PC-9 (cell line): Measurements from ENCODE around the gene TMSB10. TPM values are rescaled to one million over a fixed set of nuclear protein-coding genes. Genes with fewer than 3 reads are reported as not detected.
A peak's percentile ranks its signal among the peaks of the same experiment; 100 is the strongest.

ENCODE experiments used
- BruUV-seq: library from RNA; stranded (reverse); fragments of 400-500 nt; replicated peaks from 2 replicates; lab custom pipeline; 2021; lab: Mats Ljungman, UMichigan
- CTCF ChIA-PET: fragments of 300-600 bp; sonication (Branson Sonifier 250); formaldehyde crosslinking; loops from one replicate; lab custom pipeline; 2022; ENCODE audit warnings: antibody characterized with exemption; lab: Charles Lee
- POLR2A ChIA-PET: fragments of 300-600 bp; sonication (Branson Sonifier 250); formaldehyde crosslinking; loops from one replicate; lab custom pipeline; 2022; ENCODE audit warnings: antibody characterized with exemption; ENCODE audit not compliant: unreplicated experiment; lab: Charles Lee
- DNase-seq, 2 experiments: peaks; one replicate each; pipeline versions ENCODE4 v3.0.0 to v3.0.0-alpha.2; 2015 to 2022; ENCODE audit warnings: mixed read lengths in 1 of 2
- H2AFZ ChIP-seq: fragments of 200-600 bp; sonication (generic); 2 replicates; pipeline ENCODE4 v1.8.1; 2017; ENCODE audit warnings: antibody characterized with exemption
- H3F3A ChIP-seq: fragments of 200-600 bp; sonication (generic); 2 replicates; pipeline ENCODE4 v1.8.1; 2017; ENCODE audit warnings: antibody characterized with exemption, mild to moderate bottlenecking, low read depth; ENCODE audit not compliant: insufficient read depth
- H3K27ac ChIP-seq: fragments of 200-600 bp; sonication (generic); 2 replicates; pipeline ENCODE4 v1.6.1; 2016; ENCODE audit warnings: mixed run types
- H3K27me3 ChIP-seq: fragments of 200-600 bp; sonication (generic); 2 replicates; pipeline ENCODE4 v1.6.1; 2016; ENCODE audit warnings: low read depth, mixed run types; ENCODE audit not compliant: insufficient read depth
- H3K36me3 ChIP-seq: fragments of 200-600 bp; sonication (generic); 2 replicates; pipeline ENCODE4 v1.6.1; 2016; ENCODE audit warnings: low read depth, mixed run types
- H3K4me1 ChIP-seq: fragments of 200-600 bp; sonication (generic); replicated peaks from 2 replicates; pipeline ENCODE4 v1.6.1; 2016; ENCODE audit warnings: mixed run types; ENCODE audit not compliant: insufficient read depth
- H3K4me2 ChIP-seq: fragments of 200-600 bp; sonication (generic); 2 replicates; pipeline ENCODE4 v1.6.1; 2017; ENCODE audit warnings: mixed run types
- H3K4me3 ChIP-seq: fragments of 200-600 bp; sonication (generic); 2 replicates; pipeline ENCODE4 v1.6.1; 2016; ENCODE audit warnings: mixed run types
- H3K79me2 ChIP-seq: fragments of 200-600 bp; sonication (generic); 2 replicates; pipeline ENCODE4 v1.6.1; 2017; ENCODE audit warnings: low read depth, mixed run types
- H3K9me2 ChIP-seq: fragments of 200-600 bp; sonication (generic); 2 replicates; pipeline ENCODE4 v1.8.1; 2017; ENCODE audit warnings: mild to moderate bottlenecking; ENCODE audit not compliant: insufficient read depth
- H3K9me3 ChIP-seq: fragments of 200-600 bp; sonication (generic); 2 replicates; pipeline ENCODE4 v1.8.1; 2016; ENCODE audit warnings: low read depth; ENCODE audit not compliant: insufficient read depth
- H4K20me1 ChIP-seq: fragments of 200-600 bp; sonication (generic); 2 replicates; pipeline ENCODE4 v1.8.1; 2017; ENCODE audit not compliant: insufficient read depth
- CTCF ChIP-seq: fragments of 200-600 bp; sonication (generic); conservative IDR thresholded peaks from 2 replicates; pipeline ENCODE4 v1.6.1; 2017; ENCODE audit warnings: mixed run types, antibody characterized with exemption, mild to moderate bottlenecking, moderate library complexity
- EZH2 ChIP-seq: fragments of 200-600 bp; sonication (generic); IDR thresholded peaks from 2 replicates; pipeline ENCODE4 v1.8.0; 2017; ENCODE audit warnings: antibody characterized with exemption, low read depth
- intact Hi-C: fragments of 100-400 bp; cut with micrococcal nuclease; formaldehyde crosslinking; loops from one replicate; pipeline ENCODE4 v1.10.0; 2022; ENCODE audit not compliant: unreplicated experiment
- total RNA-seq: library from RNA; stranded (reverse); gene quantifications from 2 replicates; pipeline ENCODE4 v1.2.3, GENCODE V29; 2021

The TMSB10 gene
- total RNA-seq, 1 experiment from 2014 or later = 1,668 TPM

GRCh38 chr2:84881581-84882413 lies 23.7 kb upstream of the TMSB10 start:
- no peak overlapping the region for H3K27ac ChIP-seq
- TF ChIP-seq EZH2 (0 out of 2 replicates have a peak, but pooled peaks have one; percentile 35), CTCF (peak; percentile 79)
- no peaks in the 10 kb centered on the region; the same call in 1 of the 2 replicates for H3F3A ChIP-seq
- no TSS peak for BruUV-seq
- peak overlapping the region; percentile 59 for H3K4me3 ChIP-seq
- 0 out of 2 replicates have a peak, but pooled peaks cover 4% of the 10 kb centered on the region for H3K4me1 ChIP-seq
- H3K79me2 ChIP-seq = no peaks in the 10 kb centered on the region
- intact Hi-C loops = loop anchor here (1.0 kb wide), 2 partner anchors 44 to 386 kb away; no protein-coding TSS in a partner anchor
- H3K4me2 ChIP-seq = peak overlapping the region; percentile 93
- DNase-seq = peak; percentile 62 to 63
- no peaks in the 10 kb centered on the region for H4K20me1 ChIP-seq
- no peaks in the 10 kb centered on the region for H3K9me2 ChIP-seq
- peak overlapping the region; percentile 85 for H2AFZ ChIP-seq
- POLR2A ChIA-PET = interaction anchor here (0.7 kb wide), 1 partner anchor 175 kb away, joined by 3 read pairs; no protein-coding TSS in a partner anchor
- CTCF ChIA-PET = interaction anchor here (1.3 kb wide), 1 partner anchor 44 kb away, joined by 4 read pairs; no protein-coding TSS in a partner anchor
- H3K36me3 ChIP-seq = no peaks in the 10 kb centered on the region
- H3K9me3 ChIP-seq = no peaks in the 10 kb centered on the region
- peaks cover 41% of the 10 kb centered on the region for H3K27me3 ChIP-seq

- ChIA-PET CTCF (interaction anchor here (1.3 kb wide), 1 partner anchor 43 kb away, joined by 4 read pairs; no protein-coding TSS in a partner anchor), POLR2A (interaction anchor here (0.7 kb wide), 1 partner anchor 175 kb away, joined by 3 read pairs; no protein-coding TSS in a partner anchor)
- TF ChIP-seq EZH2 (no peak), CTCF (peak; percentile 46; the same call in 1 of the 2 replicates)
- peaks cover 35% of the 10 kb centered on the region for H3K27me3 ChIP-seq
- peak overlapping the region; percentile 93 for H3K4me2 ChIP-seq
- H3K9me2 ChIP-seq = no peaks in the 10 kb centered on the region
- peak overlapping the region; percentile 59; the same call in 1 of the 2 replicates for H3K4me3 ChIP-seq
- DNase-seq = no peak
- intact Hi-C loops = loop anchor here (1.0 kb wide), 2 partner anchors 43 to 387 kb away; no protein-coding TSS in a partner anchor
- H2AFZ ChIP-seq = no peak overlapping the region; the same call in 1 of the 2 replicates
- H4K20me1 ChIP-seq = no peaks in the 10 kb centered on the region
- no peak overlapping the region for H3K27ac ChIP-seq
- no TSS peak for BruUV-seq
- H3K4me1 ChIP-seq = 0 out of 2 replicates have a peak, but pooled peaks cover 4% of the 10 kb centered on the region
- H3K9me3 ChIP-seq = no peaks in the 10 kb centered on the region
- H3K36me3 ChIP-seq = no peaks in the 10 kb centered on the region
- no peaks in the 10 kb centered on the region for H3K79me2 ChIP-seq
- no peaks in the 10 kb centered on the region; the same call in 1 of the 2 replicates for H3F3A ChIP-seq
Measured at GRCh38 chr2:84882414-84882738, 23.1 kb upstream of the TMSB10 start.

GRCh38 chr2:84882775-84883550 lies 22.5 kb upstream of the TMSB10 start:
- POLR2A ChIA-PET = no interaction called here
- Histone ChIP-seq H3K27ac (no peak overlapping the region), H3F3A (no peaks in the 10 kb centered on the region; the same call in 1 of the 2 replicates), H3K9me2 (no peaks in the 10 kb centered on the region), H2AFZ (no peak overlapping the region), H3K4me2 (no peak overlapping the region), H3K79me2 (no peaks in the 10 kb centered on the region), H3K4me3 (no peak overlapping the region; the same call in 1 of the 2 replicates), H3K9me3 (no peaks in the 10 kb centered on the region), H4K20me1 (no peaks in the 10 kb centered on the region), H3K36me3 (no peaks in the 10 kb centered on the region), H3K4me1 (0 out of 2 replicates have a peak, but pooled peaks cover 4% of the 10 kb centered on the region), H3K27me3 (peaks cover 32% of the 10 kb centered on the region)
- CTCF ChIA-PET = interaction anchor here (1.3 kb wide), 1 partner anchor 43 kb away, joined by 4 read pairs; no protein-coding TSS in a partner anchor
- no peak for DNase-seq
- no TSS peak for BruUV-seq
- intact Hi-C loops = loop anchor here (1.0 kb wide), 2 partner anchors 42 to 388 kb away; no protein-coding TSS in a partner anchor
- TF ChIP-seq CTCF (no peak), EZH2 (no peak)
